ENCODE data around the gene PHACTR3.

Gene PHACTR3

GRCh38 chr20:59725476-59726280, 121.3 kb downstream of the PHACTR3 start:
- ChIA-PET POLR2A (no interaction called here), CTCF (no interaction called here)
- no peak for DNase-seq (ENCODE audit: low read depth, low spot score)
- TF ChIP-seq, protein P1, sequence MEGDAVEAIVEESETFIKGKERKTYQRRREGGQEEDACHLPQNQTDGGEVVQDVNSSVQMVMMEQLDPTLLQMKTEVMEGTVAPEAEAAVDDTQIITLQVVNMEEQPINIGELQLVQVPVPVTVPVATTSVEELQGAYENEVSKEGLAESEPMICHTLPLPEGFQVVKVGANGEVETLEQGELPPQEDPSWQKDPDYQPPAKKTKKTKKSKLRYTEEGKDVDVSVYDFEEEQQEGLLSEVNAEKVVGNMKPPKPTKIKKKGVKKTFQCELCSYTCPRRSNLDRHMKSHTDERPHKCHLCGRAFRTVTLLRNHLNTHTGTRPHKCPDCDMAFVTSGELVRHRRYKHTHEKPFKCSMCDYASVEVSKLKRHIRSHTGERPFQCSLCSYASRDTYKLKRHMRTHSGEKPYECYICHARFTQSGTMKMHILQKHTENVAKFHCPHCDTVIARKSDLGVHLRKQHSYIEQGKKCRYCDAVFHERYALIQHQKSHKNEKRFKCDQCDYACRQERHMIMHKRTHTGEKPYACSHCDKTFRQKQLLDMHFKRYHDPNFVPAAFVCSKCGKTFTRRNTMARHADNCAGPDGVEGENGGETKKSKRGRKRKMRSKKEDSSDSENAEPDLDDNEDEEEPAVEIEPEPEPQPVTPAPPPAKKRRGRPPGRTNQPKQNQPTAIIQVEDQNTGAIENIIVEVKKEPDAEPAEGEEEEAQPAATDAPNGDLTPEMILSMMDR (IDR thresholded peaks at IDR 0.05; ENCODE audit: insufficient read depth, low read length, missing control alignments), result no peak
- H3K4me3 ChIP-seq (ENCODE audit: low read depth, low read length), result no peak overlapping the region

DNA sequence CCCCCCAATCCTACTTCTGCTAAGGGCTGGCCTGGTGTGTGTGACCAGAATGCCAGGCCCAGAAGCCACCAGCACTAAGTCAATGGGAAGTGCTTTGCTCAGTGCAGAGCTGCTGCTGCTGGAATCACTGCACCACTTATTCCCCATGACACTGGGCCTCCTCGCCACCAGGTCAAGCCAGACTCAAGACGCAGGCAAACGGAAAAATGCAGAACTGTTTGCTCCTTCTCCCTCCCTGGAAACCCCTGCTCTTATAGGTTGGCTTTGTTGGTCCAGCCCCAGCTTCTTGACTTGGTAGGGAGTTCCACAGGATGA, 121.9 kb downstream of the PHACTR3 start:
- H3K4me3 ChIP-seq (ENCODE audit: low read depth, low read length), result no peak overlapping the region
- TF ChIP-seq, protein P1 (IDR thresholded peaks at IDR 0.05; ENCODE audit: insufficient read depth, low read length, missing control alignments), result no peak
- no peak for DNase-seq (ENCODE audit: low read depth, low spot score)
- POLR2A ChIA-PET, result no interaction called here
- CTCF ChIA-PET, result no interaction called here

GRCh38 chr20:59728722-59729430, 124.5 kb downstream of the PHACTR3 start:
- no peak for DNase-seq (ENCODE audit: low read depth, low spot score)
- ChIA-PET POLR2A (no interaction called here), CTCF (no interaction called here)
- H3K4me3 ChIP-seq (ENCODE audit: low read depth, low read length), result no peak overlapping the region
- TF ChIP-seq, protein P1 (IDR thresholded peaks at IDR 0.05; ENCODE audit: insufficient read depth, low read length, missing control alignments), result no peak

DNA sequence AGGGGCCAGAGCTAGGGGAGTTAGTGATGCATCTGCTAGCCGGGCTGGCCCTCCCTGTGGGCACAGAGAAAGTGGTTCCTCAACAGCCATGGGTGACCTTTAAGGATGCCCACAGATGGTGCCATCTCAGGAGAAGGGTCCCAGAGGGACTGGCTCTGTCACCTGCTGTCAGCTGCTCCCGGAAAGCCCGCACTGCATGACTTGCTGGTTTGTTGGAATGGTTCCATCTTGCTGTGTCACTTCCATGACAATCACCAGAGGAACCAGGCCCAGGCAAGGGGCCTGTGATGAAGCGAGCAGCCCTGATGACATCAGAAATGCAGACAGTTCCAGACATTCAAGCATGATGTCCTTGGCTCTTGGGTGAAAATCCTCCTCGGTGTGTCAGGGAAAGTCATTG, 125.2 kb downstream of the PHACTR3 start:
- DNase-seq (ENCODE audit: low read depth, low spot score), result no peak
- ChIA-PET CTCF (no interaction called here), POLR2A (no interaction called here)
- TF ChIP-seq, protein P1 (IDR thresholded peaks at IDR 0.05; ENCODE audit: insufficient read depth, low read length, missing control alignments), result no peak
- H3K4me3 ChIP-seq (ENCODE audit: low read depth, low read length), result no peak overlapping the region

DNA sequence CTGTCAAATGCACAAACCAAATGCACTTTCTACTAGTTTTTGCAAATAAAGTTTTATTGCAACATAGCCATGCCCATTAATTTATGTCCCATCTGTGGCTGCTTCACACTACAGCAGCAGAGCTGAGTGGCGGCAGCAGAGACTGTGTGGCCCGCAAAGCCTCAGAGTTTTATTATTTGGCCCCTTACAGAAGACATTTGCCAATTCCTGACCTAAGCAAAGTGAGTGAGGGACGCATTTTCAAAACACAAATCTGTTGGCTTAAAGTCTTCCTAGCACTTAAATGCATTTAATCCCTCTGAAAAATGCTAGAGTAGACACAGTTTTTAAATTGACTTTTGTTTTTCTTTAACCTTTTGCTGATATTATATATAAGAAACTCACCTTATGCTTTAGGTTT, 126.4 kb downstream of the PHACTR3 start:
- CTCF ChIA-PET, result no interaction called here
- no peak for DNase-seq (ENCODE audit: low read depth, low spot score)
- TF ChIP-seq, protein P1 (IDR thresholded peaks at IDR 0.05; ENCODE audit: insufficient read depth, low read length, missing control alignments), result no peak
- POLR2A ChIA-PET, result no interaction called here
- H3K4me3 ChIP-seq (ENCODE audit: low read depth, low read length), result no peak overlapping the region

DNA sequence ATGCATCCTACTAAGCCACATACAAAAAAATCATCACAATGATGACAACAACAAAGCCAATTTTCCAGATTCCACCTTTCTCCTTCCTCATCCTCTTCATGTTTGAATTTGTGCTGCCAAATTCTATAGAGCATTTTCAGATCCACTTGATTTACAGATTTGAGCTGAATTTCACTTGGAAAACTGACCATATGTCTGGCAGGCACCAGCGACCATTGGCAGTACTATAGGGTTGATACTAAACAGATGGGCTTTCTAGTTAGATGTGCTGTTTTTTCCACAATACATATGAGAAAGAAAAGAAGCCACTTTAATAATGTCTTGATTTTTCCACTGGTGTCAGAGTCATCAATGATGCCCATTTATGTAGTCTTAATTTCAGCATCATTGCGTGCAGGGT, 127.0 kb downstream of the PHACTR3 start:
- ChIA-PET CTCF (interaction anchor here (1.2 kb wide), 1 partner anchor 17 kb away, joined by 3 read pairs; no protein-coding TSS in a partner anchor), POLR2A (no interaction called here)
- no peak overlapping the region for H3K4me3 ChIP-seq (ENCODE audit: low read depth, low read length)
- DNase-seq (ENCODE audit: low read depth, low spot score), result no peak
- TF ChIP-seq, protein P1 (IDR thresholded peaks at IDR 0.05; ENCODE audit: insufficient read depth, low read length, missing control alignments), result no peak
